NCI-H146 treated with DMSO at 0.1 percent for 48 hours (cell line): ENCODE measurements around the gene LONP2.

Experiments
- DNase-seq: peaks from one replicate; lab custom pipeline; 2025; ENCODE audit not compliant: unreplicated experiment; lab: John Stamatoyannopoulos, UW

Gene LONP2

GRCh38 chr16:48244080-48244862, at the start of gene LONP2:
Gene LONP2 (plus strand): TSS chr16:48244300. CDS start chr16:48244389, 89 bp downstream.
- DNase-seq: peak; percentile 55

- no peak for DNase-seq
Observed at GRCh38 chr16:48194828-48195556, 49.1 kb upstream of the LONP2 start.

- peak; percentile 39 for DNase-seq
Observed at GRCh38 chr16:48197294-48197693, 46.8 kb upstream of the LONP2 start.

GRCh38 chr16:48201515-48202201, 42.4 kb upstream of the LONP2 start:
- DNase-seq: no peak

- no peak for DNase-seq
Observed at GRCh38 chr16:48203974-48204824, 39.9 kb upstream of the LONP2 start.

- no peak for DNase-seq
Observed at GRCh38 chr16:48204825-48205151, 39.3 kb upstream of the LONP2 start.

- no peak for DNase-seq
Observed at GRCh38 chr16:48206594-48207242, 37.4 kb upstream of the LONP2 start.

GRCh38 chr16:48210747-48211146, 33.4 kb upstream of the LONP2 start:
- no peak for DNase-seq

GRCh38 chr16:48212033-48212432, 32.1 kb upstream of the LONP2 start:
- no peak for DNase-seq

- DNase-seq: no peak
Observed at GRCh38 chr16:48215738-48216137, 28.4 kb upstream of the LONP2 start.

GRCh38 chr16:48217708-48218107, 26.4 kb upstream of the LONP2 start:
- no peak for DNase-seq

GRCh38 chr16:48218473-48218872, 25.6 kb upstream of the LONP2 start:
- DNase-seq: no peak

GRCh38 chr16:48220891-48221290, 23.2 kb upstream of the LONP2 start:
- DNase-seq: no peak

GRCh38 chr16:48223490-48223889, 20.6 kb upstream of the LONP2 start:
- no peak for DNase-seq

- no peak for DNase-seq
Observed at GRCh38 chr16:48225456-48225855, 18.6 kb upstream of the LONP2 start.

GRCh38 chr16:48231727-48232492, 12.2 kb upstream of the LONP2 start:
- no peak for DNase-seq

- DNase-seq: no peak
Observed at GRCh38 chr16:48232493-48233040, 11.5 kb upstream of the LONP2 start.

- DNase-seq: no peak
Observed at GRCh38 chr16:48234630-48235029, 9.5 kb upstream of the LONP2 start.

- no peak for DNase-seq
Observed at GRCh38 chr16:48235058-48235555, 9.0 kb upstream of the LONP2 start.
